ENCODE data around the gene NFIB. TPM values are rescaled to one million over a fixed set of nuclear protein-coding genes. Genes with fewer than 3 reads are reported as not detected.

NFIB gene
- total RNA-seq, 2 donors from 2014 or later = 5.3 to 14.1 TPM

GRCh38 chr9:14083366-14083765 lies 230.6 kb downstream of the NFIB start:
- no peaks in the 10 kb centered on the region for H3K9me3 ChIP-seq (ENCODE audit: control insufficient read depth, low read length)
- Mint-ChIP-seq H3K4me3 (no peak overlapping the region), H3K9me3 (no peaks in the 10 kb centered on the region), H3K27me3 (ENCODE audit: insufficient read depth) (no peaks in the 10 kb centered on the region), H3K27ac (no peak overlapping the region), H3K4me1 (peaks cover 28% of the 10 kb centered on the region), H3K36me3 (ENCODE audit: low read depth) (no peaks in the 10 kb centered on the region)
- TF ChIP-seq CTCF (conservative IDR thresholded peaks at IDR 0.05) = no peak
- no peak overlapping the region for H3K27ac ChIP-seq (ENCODE audit: low read depth, low read length)
- H3K9ac ChIP-seq (ENCODE audit: extremely low read depth, low read length, poor library complexity, severe bottlenecking) = no peak overlapping the region
- peaks cover 2% of the 10 kb centered on the region for H3K4me1 ChIP-seq (ENCODE audit: control insufficient read depth, insufficient read depth, low read length)
- H3K4me3 ChIP-seq (ENCODE audit: low read length) = no peak overlapping the region
- no peak for DNase-seq
- no peaks in the 10 kb centered on the region for H3K36me3 ChIP-seq (ENCODE audit: control insufficient read depth, insufficient read depth, low read length)
- WGBS, 2 experiments (ENCODE audit: insufficient coverage in 1 of 2, insufficient read length in 1 of 2) = 94 to 100% methylated on average over 1 of the region's 1 CpG
- H3K27me3 ChIP-seq (ENCODE audit: control insufficient read depth, insufficient read depth, low read length, poor library complexity, severe bottlenecking) = no peaks in the 10 kb centered on the region

DNA sequence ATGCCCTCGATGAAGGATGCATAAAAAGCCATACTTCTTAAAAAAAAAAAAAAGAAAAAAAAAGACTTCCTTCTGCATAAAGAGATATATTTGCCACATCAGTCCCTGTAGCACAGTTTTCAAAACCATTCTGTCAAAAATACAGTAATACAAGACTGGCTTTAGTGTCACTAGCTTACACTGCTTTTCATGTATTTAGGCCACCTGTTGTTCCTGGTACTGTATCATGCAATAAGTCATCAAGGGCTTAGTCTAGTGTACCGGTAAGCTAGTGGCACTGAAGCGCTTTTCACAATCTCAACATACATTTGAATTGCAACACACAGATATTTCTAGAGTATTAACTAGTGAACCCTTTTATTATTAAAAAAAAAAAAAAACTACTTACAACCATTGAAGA lies 231.2 kb downstream of the NFIB start:
- no peaks in the 10 kb centered on the region for H3K36me3 ChIP-seq (ENCODE audit: control insufficient read depth, insufficient read depth, low read length)
- H3K27ac Mint-ChIP-seq = no peak overlapping the region
- no peak overlapping the region for H3K4me3 Mint-ChIP-seq
- no peak overlapping the region for H3K27ac ChIP-seq (ENCODE audit: low read depth, low read length)
- H3K36me3 Mint-ChIP-seq (ENCODE audit: low read depth) = no peaks in the 10 kb centered on the region
- no peak for DNase-seq
- H3K27me3 Mint-ChIP-seq (ENCODE audit: insufficient read depth) = no peaks in the 10 kb centered on the region
- no peaks in the 10 kb centered on the region for H3K9me3 Mint-ChIP-seq
- peaks cover 26% of the 10 kb centered on the region for H3K4me1 Mint-ChIP-seq
- H3K9ac ChIP-seq (ENCODE audit: extremely low read depth, low read length, poor library complexity, severe bottlenecking) = no peak overlapping the region
- WGBS, 2 experiments (ENCODE audit: insufficient coverage in 1 of 2, insufficient read length in 1 of 2) = 72 to 91% methylated on average over 2 to 3 of the region's 3 CpGs
- H3K27me3 ChIP-seq (ENCODE audit: control insufficient read depth, insufficient read depth, low read length, poor library complexity, severe bottlenecking) = no peaks in the 10 kb centered on the region
- H3K9me3 ChIP-seq (ENCODE audit: control insufficient read depth, low read length) = no peaks in the 10 kb centered on the region
- H3K4me1 ChIP-seq (ENCODE audit: control insufficient read depth, insufficient read depth, low read length) = peaks cover 2% of the 10 kb centered on the region
- TF ChIP-seq CTCF (conservative IDR thresholded peaks at IDR 0.05) = no peak
- no peak overlapping the region for H3K4me3 ChIP-seq (ENCODE audit: low read length)

- Mint-ChIP-seq H3K9me3 (no peaks in the 10 kb centered on the region), H3K27me3 (ENCODE audit: insufficient read depth) (no peaks in the 10 kb centered on the region), H3K4me3 (no peak overlapping the region), H3K4me1 (peaks cover 22% of the 10 kb centered on the region), H3K36me3 (ENCODE audit: low read depth) (no peaks in the 10 kb centered on the region), H3K27ac (no peak overlapping the region)
- H3K36me3 ChIP-seq (ENCODE audit: control insufficient read depth, insufficient read depth, low read length) = no peaks in the 10 kb centered on the region
- H3K27me3 ChIP-seq (ENCODE audit: control insufficient read depth, insufficient read depth, low read length, poor library complexity, severe bottlenecking) = no peaks in the 10 kb centered on the region
- H3K27ac ChIP-seq (ENCODE audit: low read depth, low read length) = no peak overlapping the region
- H3K9ac ChIP-seq (ENCODE audit: extremely low read depth, low read length, poor library complexity, severe bottlenecking) = no peak overlapping the region
- peaks cover 2% of the 10 kb centered on the region for H3K4me1 ChIP-seq (ENCODE audit: control insufficient read depth, insufficient read depth, low read length)
- 85 to 100% methylated on average over 3 to 4 of the region's 4 CpGs for WGBS, 2 experiments (ENCODE audit: insufficient coverage in 1 of 2, insufficient read length in 1 of 2)
- no peaks in the 10 kb centered on the region for H3K9me3 ChIP-seq (ENCODE audit: control insufficient read depth, low read length)
- no peak overlapping the region for H3K4me3 ChIP-seq (ENCODE audit: low read length)
- no peak for TF ChIP-seq CTCF (conservative IDR thresholded peaks at IDR 0.05)
- DNase-seq = no peak
These were observed 232.2 kb downstream of the NFIB start for GRCh38 chr9:14081745-14082144.

Measured in endodermal cell (in vitro differentiated cells).